C1 segment of cervical spinal cord (tissue), 14 donors: ENCODE data around the gene FIBIN.
A peak's percentile ranks its signal among the peaks of the same experiment; 100 is the strongest.

Experiments
- DNase-seq, 14 donors: peaks; one replicate each; lab custom pipeline; 2025; lab: John Stamatoyannopoulos, UW

Gene FIBIN

GRCh38 chr11:27022659-27023251 is 28.8 kb downstream of the FIBIN start:
- no peak for DNase-seq

- DNase-seq, result no peak
These were observed 31.0 kb downstream of the FIBIN start for GRCh38 chr11:27024865-27025264.

- no peak for DNase-seq
These were observed 31.5 kb downstream of the FIBIN start for GRCh38 chr11:27025312-27025955.

GRCh38 chr11:27025957-27026733 is 32.2 kb downstream of the FIBIN start:
- no peak for DNase-seq

GRCh38 chr11:27028561-27028965 is 34.7 kb downstream of the FIBIN start:
- no peak for DNase-seq

GRCh38 chr11:27029966-27030365 is 36.1 kb downstream of the FIBIN start:
- DNase-seq, result no peak

- no peak for DNase-seq
These were observed 37.8 kb downstream of the FIBIN start for GRCh38 chr11:27031754-27032153.

- DNase-seq, result no peak
These were observed 46.0 kb downstream of the FIBIN start for GRCh38 chr11:27039873-27040272.

GRCh38 chr11:27040302-27041115 is 46.6 kb downstream of the FIBIN start, which contains the start of gene BBOX1:
Gene BBOX1, plus strand, starts transcription at chr11:27040815. Its CDS starts 14,616 bp downstream, at chr11:27055431.
- DNase-seq, result peak in 10 of 14 donors; percentile 4 to 78 (median 44)

GRCh38 chr11:27041141-27041899 is 47.4 kb downstream of the FIBIN start:
- DNase-seq, result peak in 9 of 14 donors; percentile 8 to 65 (median 24)
